Glutamatergic neuron (in vitro differentiated cells): Measurements from ENCODE around the gene SPINK13. TPM values are rescaled to one million over a fixed set of nuclear protein-coding genes. Genes with fewer than 3 reads are reported as not detected.

Experiments used
- DNase-seq: peaks from one replicate; pipeline ENCODE4 v3.0.0; 2022
- H3K27ac Mint-ChIP-seq: one replicate; pipeline ENCODE4 v1.8.0; 2020; ENCODE audit warnings: mild to moderate bottlenecking, mixed read lengths, inconsistent platforms; ENCODE audit not compliant: unreplicated experiment
- H3K27me3 Mint-ChIP-seq: one replicate; pipeline ENCODE4 v1.8.0; 2020; ENCODE audit warnings: mild to moderate bottlenecking, moderate library complexity, mixed read lengths, inconsistent platforms; ENCODE audit not compliant: unreplicated experiment
- H3K36me3 Mint-ChIP-seq: one replicate; pipeline ENCODE4 v1.8.0; 2020; ENCODE audit warnings: mild to moderate bottlenecking, mixed read lengths, inconsistent platforms; ENCODE audit not compliant: unreplicated experiment
- H3K4me1 Mint-ChIP-seq: one replicate; pipeline ENCODE4 v1.8.0; 2020; ENCODE audit warnings: mild to moderate bottlenecking, low read depth, mixed read lengths, inconsistent platforms; ENCODE audit not compliant: unreplicated experiment
- H3K4me3 Mint-ChIP-seq: one replicate; pipeline ENCODE4 v1.8.0; 2020; ENCODE audit warnings: mild to moderate bottlenecking, mixed read lengths, inconsistent platforms; ENCODE audit not compliant: unreplicated experiment
- H3K9me3 Mint-ChIP-seq: one replicate; pipeline ENCODE4 v1.8.0; 2020; ENCODE audit warnings: mild to moderate bottlenecking, moderate library complexity, mixed read lengths, inconsistent platforms; ENCODE audit not compliant: unreplicated experiment
- total RNA-seq: library from RNA; stranded (reverse); fragmentation: NEBNext Ultra II Directional; extraction: Animal tissue kit (Norgen Biotek cat#: 25700); gene quantifications from one replicate; pipeline ENCODE4 v1.2.1, GENCODE V29; 2021; ENCODE audit not compliant: unreplicated experiment
- TF ChIP-seq, protein P1 (sequence below): fragments of 200-600 bp; sonication (generic); IDR thresholded peaks from one replicate; pipeline ENCODE4 v1.5.0; 2021; ENCODE audit not compliant: partially characterized antibody, unreplicated experiment

Gene SPINK13
- total RNA-seq, 1 donor from 2014 or later, result not detected

- Mint-ChIP-seq H3K27me3 (no peaks in the 10 kb centered on the region), H3K36me3 (no peaks in the 10 kb centered on the region), H3K9me3 (no peaks in the 10 kb centered on the region), H3K27ac (no peak overlapping the region), H3K4me1 (no peaks in the 10 kb centered on the region), H3K4me3 (no peak overlapping the region)
- DNase-seq, result no peak
- TF ChIP-seq, protein P1, sequence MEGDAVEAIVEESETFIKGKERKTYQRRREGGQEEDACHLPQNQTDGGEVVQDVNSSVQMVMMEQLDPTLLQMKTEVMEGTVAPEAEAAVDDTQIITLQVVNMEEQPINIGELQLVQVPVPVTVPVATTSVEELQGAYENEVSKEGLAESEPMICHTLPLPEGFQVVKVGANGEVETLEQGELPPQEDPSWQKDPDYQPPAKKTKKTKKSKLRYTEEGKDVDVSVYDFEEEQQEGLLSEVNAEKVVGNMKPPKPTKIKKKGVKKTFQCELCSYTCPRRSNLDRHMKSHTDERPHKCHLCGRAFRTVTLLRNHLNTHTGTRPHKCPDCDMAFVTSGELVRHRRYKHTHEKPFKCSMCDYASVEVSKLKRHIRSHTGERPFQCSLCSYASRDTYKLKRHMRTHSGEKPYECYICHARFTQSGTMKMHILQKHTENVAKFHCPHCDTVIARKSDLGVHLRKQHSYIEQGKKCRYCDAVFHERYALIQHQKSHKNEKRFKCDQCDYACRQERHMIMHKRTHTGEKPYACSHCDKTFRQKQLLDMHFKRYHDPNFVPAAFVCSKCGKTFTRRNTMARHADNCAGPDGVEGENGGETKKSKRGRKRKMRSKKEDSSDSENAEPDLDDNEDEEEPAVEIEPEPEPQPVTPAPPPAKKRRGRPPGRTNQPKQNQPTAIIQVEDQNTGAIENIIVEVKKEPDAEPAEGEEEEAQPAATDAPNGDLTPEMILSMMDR, result no peak
Measured at GRCh38 chr5:148290271-148291195, 21.9 kb downstream of the SPINK13 start.

- peaks cover 1% of the 10 kb centered on the region for H3K27me3 Mint-ChIP-seq
- no peak overlapping the region for H3K4me3 Mint-ChIP-seq
- no peaks in the 10 kb centered on the region for H3K4me1 Mint-ChIP-seq
- H3K36me3 Mint-ChIP-seq, result no peaks in the 10 kb centered on the region
- TF ChIP-seq, protein P1, result no peak
- H3K27ac Mint-ChIP-seq, result no peak overlapping the region
- H3K9me3 Mint-ChIP-seq, result no peaks in the 10 kb centered on the region
- DNase-seq, result no peak
Measured at GRCh38 chr5:148297731-148298130, 29.1 kb downstream of the SPINK13 start.

GRCh38 chr5:148306446-148306845 lies 37.9 kb downstream of the SPINK13 start:
- no peaks in the 10 kb centered on the region for H3K4me1 Mint-ChIP-seq
- no peak overlapping the region for H3K27ac Mint-ChIP-seq
- H3K27me3 Mint-ChIP-seq, result peaks cover 1% of the 10 kb centered on the region
- TF ChIP-seq, protein P1, result no peak
- peaks cover 1% of the 10 kb centered on the region for H3K9me3 Mint-ChIP-seq
- no peak overlapping the region for H3K4me3 Mint-ChIP-seq
- DNase-seq, result no peak
- peaks cover 8% of the 10 kb centered on the region for H3K36me3 Mint-ChIP-seq

DNA sequence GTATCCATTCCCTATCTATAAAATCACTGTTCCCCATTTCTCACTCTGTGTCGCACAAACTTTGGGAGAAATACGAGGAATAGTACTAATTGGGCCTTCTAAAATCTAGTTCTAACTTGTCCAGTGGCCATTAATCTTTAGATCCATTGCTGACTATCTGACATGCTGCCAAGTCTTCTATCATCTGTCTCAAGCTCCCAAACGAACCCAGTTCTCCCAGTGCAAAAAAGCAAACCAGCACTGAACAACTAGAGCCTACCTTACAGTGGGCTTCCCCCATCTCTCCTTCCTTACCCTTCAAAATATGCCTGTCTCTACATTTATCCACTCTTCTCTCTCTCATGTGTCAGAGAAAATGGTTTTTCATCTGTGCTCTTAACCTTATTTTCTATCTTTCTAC lies 40.4 kb downstream of the SPINK13 start:
- Mint-ChIP-seq H3K9me3 (peaks cover 1% of the 10 kb centered on the region), H3K27me3 (no peaks in the 10 kb centered on the region), H3K4me1 (no peaks in the 10 kb centered on the region), H3K36me3 (peaks cover 8% of the 10 kb centered on the region), H3K27ac (no peak overlapping the region), H3K4me3 (no peak overlapping the region)
- DNase-seq, result no peak
- TF ChIP-seq, protein P1, result no peak

DNA sequence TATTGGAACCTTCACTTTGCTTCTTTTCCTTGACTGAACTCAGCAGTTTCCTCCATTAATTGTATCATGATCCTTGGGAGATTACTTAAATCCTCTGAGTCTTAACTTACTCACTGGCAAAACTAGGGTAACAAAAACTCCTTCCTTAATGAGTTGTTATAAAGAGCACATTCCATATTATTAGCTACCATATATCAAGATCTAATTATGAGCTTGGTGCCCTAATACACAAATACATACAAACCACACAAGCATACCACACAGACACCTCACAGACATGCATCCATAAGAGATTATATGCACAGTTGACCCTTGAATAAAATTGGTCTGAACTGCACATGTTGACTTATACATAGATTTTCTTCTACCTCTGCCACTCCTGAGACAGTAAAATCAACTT lies 41.2 kb downstream of the SPINK13 start:
- TF ChIP-seq, protein P1, result no peak
- Mint-ChIP-seq H3K4me1 (no peaks in the 10 kb centered on the region), H3K4me3 (no peak overlapping the region), H3K27ac (no peak overlapping the region), H3K27me3 (no peaks in the 10 kb centered on the region), H3K36me3 (peaks cover 8% of the 10 kb centered on the region), H3K9me3 (peaks cover 1% of the 10 kb centered on the region)
- DNase-seq, result no peak
